Kidney capillary endothelial cell (primary cell): ENCODE measurements around the gene FANCC.
"Not testable (repeated sequence)": the region's sequence is repeated elsewhere in the genome, so short reads cannot be mapped to it uniquely, and the experiment has no call there.

Experiments
- DNase-seq: peaks from one replicate; pipeline ENCODE4 v3.0.0-alpha.2; 2018; ENCODE audit warnings: low spot score

The FANCC gene

GRCh38 chr9:95283673-95284072, 33.8 kb downstream of the FANCC start:
- DNase-seq, result no peak

- no peak for DNase-seq
Measured at GRCh38 chr9:95282332-95282731, 35.2 kb downstream of the FANCC start.

- no peak for DNase-seq
Measured at GRCh38 chr9:95280745-95281144, 36.8 kb downstream of the FANCC start.

GRCh38 chr9:95277509-95277908, 40.0 kb downstream of the FANCC start:
- no peak for DNase-seq

- no peak for DNase-seq
Measured at GRCh38 chr9:95276395-95276954, 41.0 kb downstream of the FANCC start.

GRCh38 chr9:95274160-95274559, 43.3 kb downstream of the FANCC start:
- not testable (repeated sequence) for DNase-seq

- no peak for DNase-seq
Measured at GRCh38 chr9:95273369-95274022, 44.0 kb downstream of the FANCC start.

GRCh38 chr9:95272830-95273229, 44.7 kb downstream of the FANCC start:
- no peak for DNase-seq

GRCh38 chr9:95270790-95271189, 46.7 kb downstream of the FANCC start:
- no peak for DNase-seq

- DNase-seq, result not testable (repeated sequence)
Measured at GRCh38 chr9:95269803-95270773, 47.4 kb downstream of the FANCC start.

GRCh38 chr9:95268681-95269080, 48.8 kb downstream of the FANCC start:
- peak; percentile 16 for DNase-seq

GRCh38 chr9:95266649-95267048, 50.9 kb downstream of the FANCC start:
- DNase-seq, result no peak

- no peak for DNase-seq
Measured at GRCh38 chr9:95265960-95266359, 51.5 kb downstream of the FANCC start.

GRCh38 chr9:95264954-95265615, 52.4 kb downstream of the FANCC start:
- no peak for DNase-seq

GRCh38 chr9:95261890-95262289, 55.6 kb downstream of the FANCC start:
- no peak for DNase-seq

GRCh38 chr9:95250462-95251221, 66.9 kb downstream of the FANCC start:
- no peak for DNase-seq

GRCh38 chr9:95249986-95250385, 67.5 kb downstream of the FANCC start:
- no peak for DNase-seq

GRCh38 chr9:95246547-95246946, 71.0 kb downstream of the FANCC start:
- no peak for DNase-seq

GRCh38 chr9:95242613-95243012, 74.9 kb downstream of the FANCC start:
- DNase-seq, result no peak

GRCh38 chr9:95239071-95239470, 78.4 kb downstream of the FANCC start:
- DNase-seq, result no peak

- DNase-seq, result no peak
Measured at GRCh38 chr9:95237336-95237735, 80.2 kb downstream of the FANCC start.

GRCh38 chr9:95230046-95230445, 87.5 kb downstream of the FANCC start:
- no peak for DNase-seq
